Measurements from ENCODE around the gene HPS6. TPM values are rescaled to one million over a fixed set of nuclear protein-coding genes. Genes with fewer than 3 reads are reported as not detected.

Gene HPS6
- total RNA-seq, 1 experiment from 2014 or later: 18.7 TPM

DNA sequence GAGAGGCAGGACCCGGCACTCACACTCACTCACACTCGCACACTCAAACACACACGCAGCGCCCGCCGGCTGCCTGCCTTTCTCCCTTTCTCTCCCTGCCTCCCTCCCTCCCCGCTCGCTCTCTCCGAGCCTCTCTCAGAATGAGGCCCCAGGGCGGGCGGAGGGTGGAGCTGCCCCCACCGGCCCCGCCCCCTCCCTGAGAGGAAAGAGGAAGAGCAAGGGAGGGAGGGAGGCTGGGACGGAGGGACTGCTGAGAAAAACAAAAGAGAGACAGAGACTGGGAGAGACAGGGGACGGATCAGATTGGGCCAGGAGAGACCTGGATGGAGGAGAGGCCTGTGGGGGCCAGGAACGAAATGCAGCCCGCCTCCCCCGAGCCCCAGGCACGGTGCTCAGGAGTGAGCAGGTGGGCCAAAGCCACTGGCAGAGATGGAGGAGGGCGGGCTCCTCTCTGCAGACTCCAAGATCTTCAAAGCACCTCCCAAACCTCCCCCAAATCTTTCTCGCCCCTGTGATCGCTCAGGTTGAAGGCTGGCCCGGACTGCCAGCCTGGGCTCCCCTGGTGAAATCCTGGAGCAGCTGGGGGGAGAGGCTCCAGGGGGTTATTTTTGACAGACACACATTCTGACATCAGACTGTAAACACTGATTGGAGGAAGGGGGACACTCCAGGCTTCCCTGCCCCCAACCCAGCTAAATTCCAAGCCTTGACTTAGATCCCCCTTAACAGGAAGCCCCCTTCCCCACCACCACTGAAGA is 49.9 kb downstream of the HPS6 start (continued):
- no peak for TF ChIP-seq ZNF317 (CRISPR knock-in tag; IDR thresholded peaks at IDR 0.05; ENCODE audit: borderline replicate concordance, low read depth)
- TF ChIP-seq CREB1 (CRISPR knock-in tag; IDR thresholded peaks at IDR 0.05): no peak
- no peak for TF ChIP-seq SMAD4 (CRISPR knock-in tag; IDR thresholded peaks at IDR 0.05)
- TF ChIP-seq SMAD3 (CRISPR knock-in tag; IDR thresholded peaks at IDR 0.05; ENCODE audit: borderline replicate concordance): 0 out of 2 replicates have a peak, but pooled peaks have one; percentile 8
- TF ChIP-seq, protein P1, sequence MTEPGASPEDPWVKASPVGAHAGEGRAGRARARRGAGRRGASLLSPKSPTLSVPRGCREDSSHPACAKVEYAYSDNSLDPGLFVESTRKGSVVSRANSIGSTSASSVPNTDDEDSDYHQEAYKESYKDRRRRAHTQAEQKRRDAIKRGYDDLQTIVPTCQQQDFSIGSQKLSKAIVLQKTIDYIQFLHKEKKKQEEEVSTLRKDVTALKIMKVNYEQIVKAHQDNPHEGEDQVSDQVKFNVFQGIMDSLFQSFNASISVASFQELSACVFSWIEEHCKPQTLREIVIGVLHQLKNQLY (CRISPR knock-in tag; IDR thresholded peaks at IDR 0.05): no peak
- no peak for TF ChIP-seq ESRRA (CRISPR knock-in tag; IDR thresholded peaks at IDR 0.05; ENCODE audit: borderline replicate concordance)
- no peak for TF ChIP-seq ZNF232 (CRISPR knock-in tag; IDR thresholded peaks at IDR 0.05)
- TF ChIP-seq, protein P2, sequence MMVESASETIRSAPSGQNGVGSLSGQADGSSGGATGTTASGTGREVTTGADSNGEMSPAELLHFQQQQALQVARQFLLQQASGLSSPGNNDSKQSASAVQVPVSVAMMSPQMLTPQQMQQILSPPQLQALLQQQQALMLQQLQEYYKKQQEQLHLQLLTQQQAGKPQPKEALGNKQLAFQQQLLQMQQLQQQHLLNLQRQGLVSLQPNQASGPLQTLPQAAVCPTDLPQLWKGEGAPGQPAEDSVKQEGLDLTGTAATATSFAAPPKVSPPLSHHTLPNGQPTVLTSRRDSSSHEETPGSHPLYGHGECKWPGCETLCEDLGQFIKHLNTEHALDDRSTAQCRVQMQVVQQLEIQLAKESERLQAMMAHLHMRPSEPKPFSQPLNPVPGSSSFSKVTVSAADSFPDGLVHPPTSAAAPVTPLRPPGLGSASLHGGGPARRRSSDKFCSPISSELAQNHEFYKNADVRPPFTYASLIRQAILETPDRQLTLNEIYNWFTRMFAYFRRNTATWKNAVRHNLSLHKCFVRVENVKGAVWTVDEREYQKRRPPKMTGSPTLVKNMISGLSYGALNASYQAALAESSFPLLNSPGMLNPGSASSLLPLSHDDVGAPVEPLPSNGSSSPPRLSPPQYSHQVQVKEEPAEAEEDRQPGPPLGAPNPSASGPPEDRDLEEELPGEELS (CRISPR knock-in tag; IDR thresholded peaks at IDR 0.05): 0 out of 2 replicates have a peak, but pooled peaks have one; percentile 21
- no peak for TF ChIP-seq FOXJ3 (CRISPR knock-in tag; IDR thresholded peaks at IDR 0.05; ENCODE audit: borderline replicate concordance)
- TF ChIP-seq, protein P3, sequence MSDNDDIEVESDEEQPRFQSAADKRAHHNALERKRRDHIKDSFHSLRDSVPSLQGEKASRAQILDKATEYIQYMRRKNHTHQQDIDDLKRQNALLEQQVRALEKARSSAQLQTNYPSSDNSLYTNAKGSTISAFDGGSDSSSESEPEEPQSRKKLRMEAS (CRISPR knock-in tag; IDR thresholded peaks at IDR 0.05): peak; percentile 57; the same call in 1 of the 2 replicates
- TF ChIP-seq, protein P4, sequence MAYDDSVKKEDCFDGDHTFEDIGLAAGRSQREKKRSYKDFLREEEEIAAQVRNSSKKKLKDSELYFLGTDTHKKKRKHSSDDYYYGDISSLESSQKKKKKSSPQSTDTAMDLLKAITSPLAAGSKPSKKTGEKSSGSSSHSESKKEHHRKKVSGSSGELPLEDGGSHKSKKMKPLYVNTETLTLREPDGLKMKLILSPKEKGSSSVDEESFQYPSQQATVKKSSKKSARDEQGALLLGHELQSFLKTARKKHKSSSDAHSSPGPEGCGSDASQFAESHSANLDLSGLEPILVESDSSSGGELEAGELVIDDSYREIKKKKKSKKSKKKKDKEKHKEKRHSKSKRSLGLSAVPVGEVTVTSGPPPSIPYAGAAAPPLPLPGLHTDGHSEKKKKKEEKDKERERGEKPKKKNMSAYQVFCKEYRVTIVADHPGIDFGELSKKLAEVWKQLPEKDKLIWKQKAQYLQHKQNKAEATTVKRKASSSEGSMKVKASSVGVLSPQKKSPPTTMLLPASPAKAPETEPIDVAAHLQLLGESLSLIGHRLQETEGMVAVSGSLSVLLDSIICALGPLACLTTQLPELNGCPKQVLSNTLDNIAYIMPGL (CRISPR knock-in tag; IDR thresholded peaks at IDR 0.05): no peak
- TF ChIP-seq, protein P5, sequence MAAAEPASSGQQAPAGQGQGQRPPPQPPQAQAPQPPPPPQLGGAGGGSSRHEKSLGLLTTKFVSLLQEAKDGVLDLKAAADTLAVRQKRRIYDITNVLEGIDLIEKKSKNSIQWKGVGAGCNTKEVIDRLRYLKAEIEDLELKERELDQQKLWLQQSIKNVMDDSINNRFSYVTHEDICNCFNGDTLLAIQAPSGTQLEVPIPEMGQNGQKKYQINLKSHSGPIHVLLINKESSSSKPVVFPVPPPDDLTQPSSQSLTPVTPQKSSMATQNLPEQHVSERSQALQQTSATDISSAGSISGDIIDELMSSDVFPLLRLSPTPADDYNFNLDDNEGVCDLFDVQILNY (CRISPR knock-in tag; IDR thresholded peaks at IDR 0.05): no peak
- peak; percentile 72; the same call in 1 of the 2 replicates for TF ChIP-seq TEAD1 (CRISPR knock-in tag; IDR thresholded peaks at IDR 0.05)
- TF ChIP-seq, protein P6, sequence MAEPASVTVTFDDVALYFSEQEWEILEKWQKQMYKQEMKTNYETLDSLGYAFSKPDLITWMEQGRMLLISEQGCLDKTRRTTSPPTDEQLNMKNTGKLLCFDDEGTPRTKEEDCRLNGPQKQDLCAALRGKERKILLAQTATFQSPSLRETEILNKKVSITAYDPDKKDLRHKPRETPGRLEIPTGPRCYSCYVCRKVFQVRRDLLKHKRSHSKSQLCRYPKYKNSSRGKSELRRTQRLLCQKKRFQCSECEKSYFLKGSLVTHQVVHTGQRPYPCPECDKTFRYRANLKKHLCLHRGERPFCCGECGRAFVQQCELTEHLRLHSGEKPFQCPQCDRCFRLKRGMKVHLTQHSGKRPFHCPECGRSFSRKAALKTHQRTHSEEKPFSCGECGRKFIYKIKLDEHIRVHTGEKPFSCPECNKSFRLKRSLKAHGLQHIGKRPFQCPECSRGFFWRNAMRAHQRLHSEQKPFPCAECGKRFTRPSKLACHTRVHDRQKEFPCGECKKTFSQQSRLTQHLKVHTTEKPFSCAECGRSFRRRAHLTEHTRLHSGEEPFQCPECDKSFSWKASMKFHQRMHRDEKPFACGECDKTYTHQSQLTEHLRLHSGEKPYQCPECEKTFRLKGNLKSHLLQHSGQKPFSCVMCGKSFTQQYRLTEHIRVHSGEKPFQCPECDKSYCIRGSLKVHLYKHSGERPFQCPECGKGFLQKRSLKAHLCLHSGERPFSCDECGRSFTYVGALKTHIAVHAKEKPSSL (CRISPR knock-in tag; conservative IDR thresholded peaks at IDR 0.05): no peak
- TF ChIP-seq, protein P7, sequence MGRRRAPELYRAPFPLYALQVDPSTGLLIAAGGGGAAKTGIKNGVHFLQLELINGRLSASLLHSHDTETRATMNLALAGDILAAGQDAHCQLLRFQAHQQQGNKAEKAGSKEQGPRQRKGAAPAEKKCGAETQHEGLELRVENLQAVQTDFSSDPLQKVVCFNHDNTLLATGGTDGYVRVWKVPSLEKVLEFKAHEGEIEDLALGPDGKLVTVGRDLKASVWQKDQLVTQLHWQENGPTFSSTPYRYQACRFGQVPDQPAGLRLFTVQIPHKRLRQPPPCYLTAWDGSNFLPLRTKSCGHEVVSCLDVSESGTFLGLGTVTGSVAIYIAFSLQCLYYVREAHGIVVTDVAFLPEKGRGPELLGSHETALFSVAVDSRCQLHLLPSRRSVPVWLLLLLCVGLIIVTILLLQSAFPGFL (CRISPR knock-in tag; IDR thresholded peaks at IDR 0.05; ENCODE audit: borderline replicate concordance): no peak
- no peak for TF ChIP-seq MYBL2 (CRISPR knock-in tag; IDR thresholded peaks at IDR 0.05)
- TF ChIP-seq, protein P8, sequence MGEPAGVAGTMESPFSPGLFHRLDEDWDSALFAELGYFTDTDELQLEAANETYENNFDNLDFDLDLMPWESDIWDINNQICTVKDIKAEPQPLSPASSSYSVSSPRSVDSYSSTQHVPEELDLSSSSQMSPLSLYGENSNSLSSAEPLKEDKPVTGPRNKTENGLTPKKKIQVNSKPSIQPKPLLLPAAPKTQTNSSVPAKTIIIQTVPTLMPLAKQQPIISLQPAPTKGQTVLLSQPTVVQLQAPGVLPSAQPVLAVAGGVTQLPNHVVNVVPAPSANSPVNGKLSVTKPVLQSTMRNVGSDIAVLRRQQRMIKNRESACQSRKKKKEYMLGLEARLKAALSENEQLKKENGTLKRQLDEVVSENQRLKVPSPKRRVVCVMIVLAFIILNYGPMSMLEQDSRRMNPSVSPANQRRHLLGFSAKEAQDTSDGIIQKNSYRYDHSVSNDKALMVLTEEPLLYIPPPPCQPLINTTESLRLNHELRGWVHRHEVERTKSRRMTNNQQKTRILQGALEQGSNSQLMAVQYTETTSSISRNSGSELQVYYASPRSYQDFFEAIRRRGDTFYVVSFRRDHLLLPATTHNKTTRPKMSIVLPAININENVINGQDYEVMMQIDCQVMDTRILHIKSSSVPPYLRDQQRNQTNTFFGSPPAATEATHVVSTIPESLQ (CRISPR knock-in tag; IDR thresholded peaks at IDR 0.05): no peak
- TF ChIP-seq, protein P9, sequence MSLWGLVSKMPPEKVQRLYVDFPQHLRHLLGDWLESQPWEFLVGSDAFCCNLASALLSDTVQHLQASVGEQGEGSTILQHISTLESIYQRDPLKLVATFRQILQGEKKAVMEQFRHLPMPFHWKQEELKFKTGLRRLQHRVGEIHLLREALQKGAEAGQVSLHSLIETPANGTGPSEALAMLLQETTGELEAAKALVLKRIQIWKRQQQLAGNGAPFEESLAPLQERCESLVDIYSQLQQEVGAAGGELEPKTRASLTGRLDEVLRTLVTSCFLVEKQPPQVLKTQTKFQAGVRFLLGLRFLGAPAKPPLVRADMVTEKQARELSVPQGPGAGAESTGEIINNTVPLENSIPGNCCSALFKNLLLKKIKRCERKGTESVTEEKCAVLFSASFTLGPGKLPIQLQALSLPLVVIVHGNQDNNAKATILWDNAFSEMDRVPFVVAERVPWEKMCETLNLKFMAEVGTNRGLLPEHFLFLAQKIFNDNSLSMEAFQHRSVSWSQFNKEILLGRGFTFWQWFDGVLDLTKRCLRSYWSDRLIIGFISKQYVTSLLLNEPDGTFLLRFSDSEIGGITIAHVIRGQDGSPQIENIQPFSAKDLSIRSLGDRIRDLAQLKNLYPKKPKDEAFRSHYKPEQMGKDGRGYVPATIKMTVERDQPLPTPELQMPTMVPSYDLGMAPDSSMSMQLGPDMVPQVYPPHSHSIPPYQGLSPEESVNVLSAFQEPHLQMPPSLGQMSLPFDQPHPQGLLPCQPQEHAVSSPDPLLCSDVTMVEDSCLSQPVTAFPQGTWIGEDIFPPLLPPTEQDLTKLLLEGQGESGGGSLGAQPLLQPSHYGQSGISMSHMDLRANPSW (CRISPR knock-in tag; conservative IDR thresholded peaks at IDR 0.05; ENCODE audit: low read depth): no peak
- no peak for TF ChIP-seq TCF7 (CRISPR knock-in tag; IDR thresholded peaks at IDR 0.05; ENCODE audit: low read depth)
- TF ChIP-seq SP1 (CRISPR knock-in tag; conservative IDR thresholded peaks at IDR 0.05): peak; percentile 86

All from WTC11 (cell line).